Neural cell (in vitro differentiated cells): ENCODE results near the gene MED13L. TPM values are rescaled to one million over a fixed set of nuclear protein-coding genes. Genes with fewer than 3 reads are reported as not detected.

Experiments used
- H2AFZ ChIP-seq: fragments of 200-600, 300-800 bp; sonication (generic), shearing (Covaris generic); 2 replicates; pipeline ENCODE4 v1.6.0; 2014; ENCODE audit warnings: low read depth, mild to moderate bottlenecking, antibody characterized with exemption, low read length, moderate library complexity
- H3F3A ChIP-seq: fragments of 200-600 bp; shearing (Covaris generic); 2 replicates; pipeline ENCODE4 v1.6.1; 2016; ENCODE audit warnings: mild to moderate bottlenecking, moderate library complexity, mixed read lengths, antibody characterized with exemption, low read length; ENCODE audit not compliant: insufficient read depth, poor library complexity, severe bottlenecking
- H3K27ac ChIP-seq: fragments of 200-600, 300-800 bp; sonication (generic), shearing (Covaris generic); 2 replicates; pipeline ENCODE4 v1.5.1; 2014; ENCODE audit warnings: mild to moderate bottlenecking, low read length, moderate library complexity
- H3K27me3 ChIP-seq: fragments of 300-800, 200-600 bp; sonication (generic), shearing (Covaris generic); 2 replicates; pipeline ENCODE4 v1.6.0; 2014; ENCODE audit warnings: mild to moderate bottlenecking, low read depth, low read length, moderate library complexity; ENCODE audit not compliant: insufficient read depth
- H3K36me3 ChIP-seq: fragments of 300-800, 200-600 bp; sonication (generic), shearing (Covaris generic); 2 replicates; pipeline ENCODE4 v1.5.1; 2014; ENCODE audit warnings: mild to moderate bottlenecking, antibody characterized with exemption, low read length, moderate library complexity; ENCODE audit not compliant: insufficient read depth
- H3K4me2 ChIP-seq: fragments of 300-800, 200-600 bp; sonication (generic), shearing (Covaris generic); 2 replicates; pipeline ENCODE4 v1.6.0; 2014; ENCODE audit warnings: mild to moderate bottlenecking, low read length
- H3K4me3 ChIP-seq: fragments of 300-800, 200-600 bp; sonication (generic), shearing (Covaris generic); 2 replicates; pipeline ENCODE4 v1.5.1; 2014; ENCODE audit warnings: mild to moderate bottlenecking, low read length, moderate library complexity
- H3K79me2 ChIP-seq: fragments of 200-600 bp; shearing (Covaris generic); replicated peaks from 2 replicates; pipeline ENCODE4 v1.6.0; 2014; ENCODE audit warnings: mild to moderate bottlenecking, low read length, moderate library complexity; ENCODE audit not compliant: insufficient read depth
- H3K9ac ChIP-seq: fragments of 300-800, 200-600 bp; sonication (generic), shearing (Covaris generic); 2 replicates; pipeline ENCODE4 v1.6.1; 2016; ENCODE audit warnings: mild to moderate bottlenecking, low read length, mixed read lengths
- H3K9me2 ChIP-seq: fragments of 200-600 bp; shearing (Covaris generic); 2 replicates; pipeline ENCODE4 v1.6.1; 2016; ENCODE audit warnings: mild to moderate bottlenecking, low read length, mixed read lengths; ENCODE audit not compliant: insufficient read depth
- H3K9me3 ChIP-seq: fragments of 200-600, 300-800 bp; sonication (generic), shearing (Covaris generic); 2 replicates; pipeline ENCODE4 v1.6.1; 2016; ENCODE audit warnings: mild to moderate bottlenecking, mixed run types, low read length, moderate library complexity, mixed read lengths
- H4K20me1 ChIP-seq: fragments of 200-600 bp; shearing (Covaris generic); 2 replicates; pipeline ENCODE4 v1.6.1; 2016; ENCODE audit warnings: mild to moderate bottlenecking, mixed run types; ENCODE audit not compliant: insufficient read depth
- CTCF ChIP-seq: fragments of 450-650 bp; IDR thresholded peaks from 2 replicates; pipeline ENCODE4 v1.5.1; 2014; ENCODE audit warnings: antibody characterized with exemption, mild to moderate bottlenecking, moderate library complexity; ENCODE audit not compliant: poor library complexity, severe bottlenecking
- EP300 ChIP-seq: fragments of 450-650 bp; conservative IDR thresholded peaks from 2 replicates; pipeline ENCODE4 v1.6.1; 2014; ENCODE audit warnings: antibody characterized with exemption, mild to moderate bottlenecking, moderate library complexity; ENCODE audit not compliant: poor library complexity, severe bottlenecking
- EZH2 ChIP-seq: fragments of 200-600, 300-800 bp; shearing (Covaris generic), sonication (generic); IDR thresholded peaks from 2 replicates; pipeline ENCODE4 v1.6.1; 2014; ENCODE audit warnings: antibody characterized with exemption, low read length, borderline replicate concordance, mild to moderate bottlenecking; ENCODE audit not compliant: insufficient read depth, poor library complexity, severe bottlenecking
- MXI1 ChIP-seq: fragments of 450-650 bp; conservative IDR thresholded peaks from 2 replicates; pipeline ENCODE4 v1.6.1; 2014; ENCODE audit warnings: antibody characterized with exemption, mild to moderate bottlenecking; ENCODE audit not compliant: poor library complexity, severe bottlenecking
- POLR2AphosphoS5 ChIP-seq: IDR thresholded peaks from 2 replicates; pipeline ENCODE4 v1.6.1; 2012
- RAD21 ChIP-seq: fragments of 450-650 bp; conservative IDR thresholded peaks from 2 replicates; pipeline ENCODE4 v1.6.1; 2014; ENCODE audit warnings: antibody characterized with exemption, mild to moderate bottlenecking, moderate library complexity
- REST ChIP-seq: IDR thresholded peaks from 2 replicates; pipeline ENCODE4 v1.6.1; 2012; ENCODE audit warnings: borderline replicate concordance
- SMC3 ChIP-seq: fragments of 450-650 bp; conservative IDR thresholded peaks from 2 replicates; pipeline ENCODE4 v1.6.1; 2014; ENCODE audit warnings: antibody characterized with exemption, mild to moderate bottlenecking, moderate library complexity; ENCODE audit not compliant: poor library complexity
- TAF1 ChIP-seq: IDR thresholded peaks from 2 replicates; pipeline ENCODE4 v1.6.1; 2012; ENCODE audit warnings: low read depth
- polyA plus RNA-seq: library from polyadenylated mRNA; depleted of rRNA; stranded (reverse); fragments of >200 nt; gene quantifications from 2 replicates; pipeline ENCODE4 v1.2.3, GENCODE V29; 2014

The MED13L gene
- polyA plus RNA-seq, 1 donor from 2014 or later = 38.9 TPM

- TF ChIP-seq EP300 (no peak), RAD21 (no peak), TAF1 (no peak), POLR2AphosphoS5 (no peak), REST (no peak), EZH2 (no peak), CTCF (no peak), SMC3 (no peak), MXI1 (no peak)
- Histone ChIP-seq H3K27me3 (no peaks in the 10 kb centered on the region), H4K20me1 (no peaks in the 10 kb centered on the region), H3K9ac (no peak overlapping the region), H3K27ac (no peak overlapping the region), H2AFZ (no peak overlapping the region), H3K4me3 (no peak overlapping the region), H3K9me2 (no peaks in the 10 kb centered on the region), H3K79me2 (no peaks in the 10 kb centered on the region), H3K4me2 (no peak overlapping the region), H3K9me3 (no peaks in the 10 kb centered on the region), H3F3A (peaks cover 4% of the 10 kb centered on the region), H3K36me3 (no peaks in the 10 kb centered on the region)
Observed at GRCh38 chr12:116039081-116039480, 238.4 kb downstream of the MED13L start.

- Histone ChIP-seq H3K9me3 (no peaks in the 10 kb centered on the region), H3K4me3 (no peak overlapping the region), H4K20me1 (no peaks in the 10 kb centered on the region), H3K4me2 (no peak overlapping the region), H3K27me3 (no peaks in the 10 kb centered on the region), H3F3A (no peaks in the 10 kb centered on the region), H3K36me3 (no peaks in the 10 kb centered on the region), H2AFZ (no peak overlapping the region), H3K79me2 (no peaks in the 10 kb centered on the region), H3K9ac (no peak overlapping the region), H3K27ac (no peak overlapping the region), H3K9me2 (no peaks in the 10 kb centered on the region)
- TF ChIP-seq EP300 (no peak), POLR2AphosphoS5 (no peak), RAD21 (no peak), SMC3 (no peak), TAF1 (no peak), REST (no peak), EZH2 (no peak), MXI1 (no peak), CTCF (no peak)
Observed at GRCh38 chr12:116037941-116038837, 239.3 kb downstream of the MED13L start.
